HL-60 (cell line): ENCODE data around the gene MT2A.

Source experiments
- SPI1 ChIP-seq: IDR thresholded peaks from 2 replicates; pipeline ENCODE4 v1.6.1; 2012; ENCODE audit warnings: low read depth, mild to moderate bottlenecking, borderline replicate concordance
- TF ChIP-seq, protein P1 (sequence below): IDR thresholded peaks from one replicate; pipeline ENCODE4 v1.5.1; 2011; ENCODE audit warnings: low read length, control low read depth, inconsistent platforms; ENCODE audit not compliant: insufficient read depth
- TF ChIP-seq, protein P2 (sequence below): IDR thresholded peaks from 2 replicates; pipeline ENCODE4 v1.6.1; 2012; ENCODE audit warnings: low read depth; ENCODE audit not compliant: insufficient replicate concordance

DNA sequence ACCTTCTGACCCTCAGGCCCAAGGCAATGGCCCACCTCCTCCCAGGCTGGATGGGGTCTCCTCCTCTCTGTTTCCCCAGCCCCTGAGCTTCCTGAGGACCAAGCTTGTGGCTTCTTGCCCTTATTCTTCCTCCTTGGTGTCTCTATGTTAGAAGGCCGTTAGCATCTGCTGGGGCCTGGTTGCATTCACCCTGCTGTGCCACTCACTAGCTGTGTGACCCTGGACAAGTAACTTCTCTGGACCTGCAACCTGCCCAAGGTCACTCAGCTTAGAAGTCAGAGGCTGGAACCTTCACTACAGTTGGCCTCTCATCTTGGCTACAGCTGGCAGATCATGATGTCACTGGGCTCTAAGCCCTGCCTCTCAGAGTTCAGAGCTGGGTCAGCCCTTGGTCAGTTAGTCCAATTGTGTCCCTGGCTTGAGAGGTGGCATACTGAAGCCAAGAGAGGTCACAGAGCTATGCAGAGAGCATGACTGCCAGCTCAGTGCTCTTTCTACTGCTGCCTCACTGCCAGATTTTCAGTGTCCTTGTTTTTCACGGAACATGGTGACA, 3.0 kb downstream of the MT2A start:
- TF ChIP-seq, protein P1, sequence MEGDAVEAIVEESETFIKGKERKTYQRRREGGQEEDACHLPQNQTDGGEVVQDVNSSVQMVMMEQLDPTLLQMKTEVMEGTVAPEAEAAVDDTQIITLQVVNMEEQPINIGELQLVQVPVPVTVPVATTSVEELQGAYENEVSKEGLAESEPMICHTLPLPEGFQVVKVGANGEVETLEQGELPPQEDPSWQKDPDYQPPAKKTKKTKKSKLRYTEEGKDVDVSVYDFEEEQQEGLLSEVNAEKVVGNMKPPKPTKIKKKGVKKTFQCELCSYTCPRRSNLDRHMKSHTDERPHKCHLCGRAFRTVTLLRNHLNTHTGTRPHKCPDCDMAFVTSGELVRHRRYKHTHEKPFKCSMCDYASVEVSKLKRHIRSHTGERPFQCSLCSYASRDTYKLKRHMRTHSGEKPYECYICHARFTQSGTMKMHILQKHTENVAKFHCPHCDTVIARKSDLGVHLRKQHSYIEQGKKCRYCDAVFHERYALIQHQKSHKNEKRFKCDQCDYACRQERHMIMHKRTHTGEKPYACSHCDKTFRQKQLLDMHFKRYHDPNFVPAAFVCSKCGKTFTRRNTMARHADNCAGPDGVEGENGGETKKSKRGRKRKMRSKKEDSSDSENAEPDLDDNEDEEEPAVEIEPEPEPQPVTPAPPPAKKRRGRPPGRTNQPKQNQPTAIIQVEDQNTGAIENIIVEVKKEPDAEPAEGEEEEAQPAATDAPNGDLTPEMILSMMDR = no peak
- TF ChIP-seq, protein P2, sequence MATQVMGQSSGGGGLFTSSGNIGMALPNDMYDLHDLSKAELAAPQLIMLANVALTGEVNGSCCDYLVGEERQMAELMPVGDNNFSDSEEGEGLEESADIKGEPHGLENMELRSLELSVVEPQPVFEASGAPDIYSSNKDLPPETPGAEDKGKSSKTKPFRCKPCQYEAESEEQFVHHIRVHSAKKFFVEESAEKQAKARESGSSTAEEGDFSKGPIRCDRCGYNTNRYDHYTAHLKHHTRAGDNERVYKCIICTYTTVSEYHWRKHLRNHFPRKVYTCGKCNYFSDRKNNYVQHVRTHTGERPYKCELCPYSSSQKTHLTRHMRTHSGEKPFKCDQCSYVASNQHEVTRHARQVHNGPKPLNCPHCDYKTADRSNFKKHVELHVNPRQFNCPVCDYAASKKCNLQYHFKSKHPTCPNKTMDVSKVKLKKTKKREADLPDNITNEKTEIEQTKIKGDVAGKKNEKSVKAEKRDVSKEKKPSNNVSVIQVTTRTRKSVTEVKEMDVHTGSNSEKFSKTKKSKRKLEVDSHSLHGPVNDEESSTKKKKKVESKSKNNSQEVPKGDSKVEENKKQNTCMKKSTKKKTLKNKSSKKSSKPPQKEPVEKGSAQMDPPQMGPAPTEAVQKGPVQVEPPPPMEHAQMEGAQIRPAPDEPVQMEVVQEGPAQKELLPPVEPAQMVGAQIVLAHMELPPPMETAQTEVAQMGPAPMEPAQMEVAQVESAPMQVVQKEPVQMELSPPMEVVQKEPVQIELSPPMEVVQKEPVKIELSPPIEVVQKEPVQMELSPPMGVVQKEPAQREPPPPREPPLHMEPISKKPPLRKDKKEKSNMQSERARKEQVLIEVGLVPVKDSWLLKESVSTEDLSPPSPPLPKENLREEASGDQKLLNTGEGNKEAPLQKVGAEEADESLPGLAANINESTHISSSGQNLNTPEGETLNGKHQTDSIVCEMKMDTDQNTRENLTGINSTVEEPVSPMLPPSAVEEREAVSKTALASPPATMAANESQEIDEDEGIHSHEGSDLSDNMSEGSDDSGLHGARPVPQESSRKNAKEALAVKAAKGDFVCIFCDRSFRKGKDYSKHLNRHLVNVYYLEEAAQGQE = no peak
- no peak for TF ChIP-seq SPI1
